ENCODE results near the gene NBEA.
A peak's percentile ranks its signal among the peaks of the same experiment; 100 is the strongest.

Gene NBEA

DNA sequence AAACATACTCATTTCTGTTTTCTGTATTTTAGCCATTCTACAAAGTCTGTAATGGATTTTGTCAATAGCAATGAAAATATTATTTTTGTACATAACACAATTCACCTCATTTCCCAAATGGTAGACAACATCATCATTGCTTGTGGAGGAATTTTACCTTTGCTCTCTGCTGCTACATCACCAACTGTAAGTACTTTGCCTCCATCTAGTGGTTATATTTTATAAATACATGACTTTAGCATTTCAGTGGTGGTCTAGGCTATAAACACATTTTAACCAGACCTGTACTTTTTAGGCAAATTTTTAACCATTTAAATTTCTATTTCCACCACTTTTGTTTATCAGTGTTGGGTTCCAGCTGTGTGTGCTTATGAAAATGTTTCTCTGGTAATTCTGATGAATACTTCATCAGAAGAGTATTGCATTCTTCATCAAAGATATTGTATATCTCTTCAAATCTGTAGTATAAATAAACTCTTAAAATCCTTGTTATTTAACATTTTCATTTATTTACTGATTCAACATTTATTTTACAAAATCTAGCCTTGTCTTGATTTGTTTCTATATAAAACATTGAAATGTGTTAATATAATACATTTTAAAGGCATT is 222.4 kb downstream of the NBEA start:
- ATAC-seq (ENCODE audit: low read depth) (peak; percentile 50; the same call in 1 of the 3 replicates), DNase-seq (ENCODE audit: low spot score) (no peak)
- TF ChIP-seq, protein P1, sequence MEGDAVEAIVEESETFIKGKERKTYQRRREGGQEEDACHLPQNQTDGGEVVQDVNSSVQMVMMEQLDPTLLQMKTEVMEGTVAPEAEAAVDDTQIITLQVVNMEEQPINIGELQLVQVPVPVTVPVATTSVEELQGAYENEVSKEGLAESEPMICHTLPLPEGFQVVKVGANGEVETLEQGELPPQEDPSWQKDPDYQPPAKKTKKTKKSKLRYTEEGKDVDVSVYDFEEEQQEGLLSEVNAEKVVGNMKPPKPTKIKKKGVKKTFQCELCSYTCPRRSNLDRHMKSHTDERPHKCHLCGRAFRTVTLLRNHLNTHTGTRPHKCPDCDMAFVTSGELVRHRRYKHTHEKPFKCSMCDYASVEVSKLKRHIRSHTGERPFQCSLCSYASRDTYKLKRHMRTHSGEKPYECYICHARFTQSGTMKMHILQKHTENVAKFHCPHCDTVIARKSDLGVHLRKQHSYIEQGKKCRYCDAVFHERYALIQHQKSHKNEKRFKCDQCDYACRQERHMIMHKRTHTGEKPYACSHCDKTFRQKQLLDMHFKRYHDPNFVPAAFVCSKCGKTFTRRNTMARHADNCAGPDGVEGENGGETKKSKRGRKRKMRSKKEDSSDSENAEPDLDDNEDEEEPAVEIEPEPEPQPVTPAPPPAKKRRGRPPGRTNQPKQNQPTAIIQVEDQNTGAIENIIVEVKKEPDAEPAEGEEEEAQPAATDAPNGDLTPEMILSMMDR (IDR thresholded peaks at IDR 0.05; ENCODE audit: poor library complexity, severe bottlenecking) = peak; percentile 73
- Histone ChIP-seq H3K27me3 (ENCODE audit: insufficient read depth, poor library complexity, severe bottlenecking) (no peaks in the 10 kb centered on the region), H3K9me3 (ENCODE audit: severe bottlenecking) (no peaks in the 10 kb centered on the region), H3K36me3 (ENCODE audit: low read depth) (no peaks in the 10 kb centered on the region), H3K4me3 (ENCODE audit: severe bottlenecking) (no peak overlapping the region), H3K27ac (ENCODE audit: poor library complexity, severe bottlenecking) (no peak overlapping the region), H3K4me1 (ENCODE audit: insufficient read depth, poor library complexity, severe bottlenecking) (no peaks in the 10 kb centered on the region)

DNA sequence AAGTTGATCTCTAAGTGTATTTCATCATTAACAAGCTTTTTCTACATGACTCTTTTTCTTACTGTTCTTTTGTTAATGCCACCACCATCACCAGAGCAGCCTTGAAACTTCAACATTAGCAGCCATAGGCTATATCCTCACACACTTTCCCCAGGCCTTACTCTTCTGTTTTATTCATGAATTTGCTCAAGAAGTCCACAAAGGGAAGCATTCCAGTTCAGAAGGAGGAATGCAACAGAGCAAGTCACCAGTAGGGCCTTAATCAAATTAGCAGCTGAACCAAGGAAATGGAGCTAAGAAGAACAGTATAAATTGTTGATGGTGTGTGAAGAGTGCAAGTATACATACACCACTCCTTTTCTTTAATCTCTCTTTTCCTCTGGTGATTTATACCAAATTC is 223.1 kb downstream of the NBEA start:
- no peaks in the 10 kb centered on the region for H3K9me3 ChIP-seq (ENCODE audit: severe bottlenecking)
- TF ChIP-seq, protein P1 (IDR thresholded peaks at IDR 0.05; ENCODE audit: poor library complexity, severe bottlenecking) = no peak
- no peaks in the 10 kb centered on the region for H3K27me3 ChIP-seq (ENCODE audit: insufficient read depth, poor library complexity, severe bottlenecking)
- H3K4me3 ChIP-seq (ENCODE audit: severe bottlenecking) = no peak overlapping the region
- DNase-seq (ENCODE audit: low spot score) (no peak), ATAC-seq (ENCODE audit: low read depth) (no peak)
- no peaks in the 10 kb centered on the region for H3K4me1 ChIP-seq (ENCODE audit: insufficient read depth, poor library complexity, severe bottlenecking)
- H3K27ac ChIP-seq (ENCODE audit: poor library complexity, severe bottlenecking) = no peak overlapping the region
- H3K36me3 ChIP-seq (ENCODE audit: low read depth) = no peaks in the 10 kb centered on the region

GRCh38 chr13:35179494-35179893 is 237.4 kb downstream of the NBEA start:
- TF ChIP-seq, protein P1 (IDR thresholded peaks at IDR 0.05; ENCODE audit: poor library complexity, severe bottlenecking) = no peak
- no peaks in the 10 kb centered on the region for H3K36me3 ChIP-seq (ENCODE audit: low read depth)
- no peak for ATAC-seq (ENCODE audit: low read depth)
- no peak overlapping the region for H3K4me3 ChIP-seq (ENCODE audit: severe bottlenecking)
- no peaks in the 10 kb centered on the region for H3K27me3 ChIP-seq (ENCODE audit: insufficient read depth, poor library complexity, severe bottlenecking)
- H3K4me1 ChIP-seq (ENCODE audit: insufficient read depth, poor library complexity, severe bottlenecking) = no peaks in the 10 kb centered on the region
- DNase-seq (ENCODE audit: low spot score) = no peak
- H3K27ac ChIP-seq (ENCODE audit: poor library complexity, severe bottlenecking) = no peak overlapping the region
- H3K9me3 ChIP-seq (ENCODE audit: severe bottlenecking) = no peaks in the 10 kb centered on the region

GRCh38 chr13:35179920-35180663 is 238.0 kb downstream of the NBEA start:
- Histone ChIP-seq H3K27me3 (ENCODE audit: insufficient read depth, poor library complexity, severe bottlenecking) (no peaks in the 10 kb centered on the region), H3K4me3 (ENCODE audit: severe bottlenecking) (no peak overlapping the region), H3K27ac (ENCODE audit: poor library complexity, severe bottlenecking) (no peak overlapping the region), H3K4me1 (ENCODE audit: insufficient read depth, poor library complexity, severe bottlenecking) (no peaks in the 10 kb centered on the region), H3K36me3 (ENCODE audit: low read depth) (no peaks in the 10 kb centered on the region), H3K9me3 (ENCODE audit: severe bottlenecking) (no peaks in the 10 kb centered on the region)
- TF ChIP-seq, protein P1 (IDR thresholded peaks at IDR 0.05; ENCODE audit: poor library complexity, severe bottlenecking) = no peak
- no peak for DNase-seq (ENCODE audit: low spot score)
- no peak for ATAC-seq (ENCODE audit: low read depth)

DNA sequence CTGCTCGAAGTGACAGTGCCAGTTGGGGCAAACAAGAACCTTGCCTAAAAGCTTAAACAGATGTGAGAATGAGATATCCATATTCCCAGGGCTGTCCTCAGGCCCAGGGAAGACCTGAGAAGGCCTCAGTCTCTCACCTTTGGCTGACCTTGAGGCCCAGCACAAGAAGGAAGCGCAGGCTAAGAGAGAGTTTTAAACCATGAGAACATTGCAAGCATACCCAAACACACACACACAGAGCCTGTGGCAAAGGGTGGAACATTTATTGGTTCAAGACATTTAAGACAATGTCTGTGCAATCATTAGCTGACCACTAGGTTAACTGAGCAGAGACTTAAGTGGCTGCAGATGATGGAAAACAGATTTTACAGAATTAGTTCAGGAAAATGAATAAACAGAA is 248.2 kb downstream of the NBEA start:
- ATAC-seq (ENCODE audit: low read depth) = no peak

More for the DNA sequence above, 248.2 kb downstream of the NBEA start:
- H3K9me3 ChIP-seq (ENCODE audit: severe bottlenecking) = no peaks in the 10 kb centered on the region
- DNase-seq (ENCODE audit: low spot score) = no peak
- H3K27me3 ChIP-seq (ENCODE audit: insufficient read depth, poor library complexity, severe bottlenecking) = no peaks in the 10 kb centered on the region
- no peak overlapping the region for H3K4me3 ChIP-seq (ENCODE audit: severe bottlenecking)
- no peak overlapping the region for H3K27ac ChIP-seq (ENCODE audit: poor library complexity, severe bottlenecking)
- H3K36me3 ChIP-seq (ENCODE audit: low read depth) = no peaks in the 10 kb centered on the region
- H3K4me1 ChIP-seq (ENCODE audit: insufficient read depth, poor library complexity, severe bottlenecking) = no peaks in the 10 kb centered on the region
- TF ChIP-seq, protein P1 (IDR thresholded peaks at IDR 0.05; ENCODE audit: poor library complexity, severe bottlenecking) = no peak

All from RWPE2 (cell line).